Fibroblast of mammary gland (primary cell): ENCODE results near the gene KCNAB1.

Experiments used
- DNase-seq: peaks from one replicate; pipeline ENCODE4 v3.0.0-alpha.2; 2010; ENCODE audit warnings: low read depth
- H3K4me3 ChIP-seq: 2 replicates; pipeline ENCODE4 v1.5.1; 2011; ENCODE audit warnings: low read depth, mild to moderate bottlenecking, low read length, moderate library complexity; ENCODE audit not compliant: control insufficient read depth
- CTCF ChIP-seq: conservative IDR thresholded peaks from 2 replicates; pipeline ENCODE4 v1.5.1; 2011; ENCODE audit warnings: low read depth, low read length, inconsistent platforms; ENCODE audit not compliant: control insufficient read depth, insufficient read depth

Gene KCNAB1

GRCh38 chr3:156543043-156543555 is 422.7 kb downstream of the KCNAB1 start:
- TF ChIP-seq CTCF: no peak
- no peak for DNase-seq
- no peak overlapping the region for H3K4me3 ChIP-seq

GRCh38 chr3:156547637-156548036 is 427.3 kb downstream of the KCNAB1 start:
- no peak for DNase-seq
- no peak overlapping the region for H3K4me3 ChIP-seq
- TF ChIP-seq CTCF: no peak

GRCh38 chr3:156548041-156548687 is 427.8 kb downstream of the KCNAB1 start:
- H3K4me3 ChIP-seq: no peak overlapping the region
- DNase-seq: peak; percentile 28
- TF ChIP-seq CTCF: no peak

GRCh38 chr3:156548902-156549301 is 428.5 kb downstream of the KCNAB1 start:
- no peak for TF ChIP-seq CTCF
- H3K4me3 ChIP-seq: no peak overlapping the region
- DNase-seq: no peak

GRCh38 chr3:156551261-156551660 is 430.9 kb downstream of the KCNAB1 start:
- peak overlapping the region; percentile 9 for H3K4me3 ChIP-seq
- no peak for TF ChIP-seq CTCF
- DNase-seq: peak; percentile 80

GRCh38 chr3:156551746-156552145 is 431.4 kb downstream of the KCNAB1 start:
- H3K4me3 ChIP-seq: peak overlapping the region; percentile 9
- peak; percentile 90 for DNase-seq
- TF ChIP-seq CTCF: no peak
